Measurements from ENCODE around the gene ARHGEF28. TPM values are rescaled to one million over a fixed set of nuclear protein-coding genes. Genes with fewer than 3 reads are reported as not detected.
A peak's percentile ranks its signal among the peaks of the same experiment; 100 is the strongest.

The ARHGEF28 gene
- total and polyA plus RNA-seq, 8 donors = 13.9 to 156 (median 55.7) TPM

DNA sequence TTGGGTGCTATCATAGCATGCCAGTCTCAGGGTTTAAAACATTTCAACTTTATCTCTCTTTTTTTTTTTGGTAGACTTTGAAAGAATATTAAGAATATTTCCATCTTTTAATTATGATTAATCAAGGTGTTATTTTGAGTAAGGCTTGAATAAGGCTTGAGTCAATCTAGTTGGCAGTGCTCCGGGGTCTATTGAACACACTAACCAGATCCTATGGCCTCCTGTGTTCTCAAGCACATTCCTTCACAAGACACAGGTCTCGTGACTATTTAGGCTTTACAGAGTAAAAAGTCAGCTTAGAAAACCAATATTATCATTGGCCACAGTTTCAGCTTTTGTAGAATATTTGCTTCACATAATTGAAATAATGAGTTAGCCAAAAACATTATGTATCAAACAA lies 151.2 kb downstream of the ARHGEF28 start:
- H3K27ac ChIP-seq = no peak overlapping the region
- 42 to 70% (median 66%) methylated on average over 2 of the region's 2 CpGs for WGBS, 5 donors
- no peaks in the 10 kb centered on the region for H3K9me3 ChIP-seq
- intact Hi-C loops (cut with DNase I; ENCODE audit: low total_unique reads) = no loop called here
- H3K4me3 ChIP-seq = no peak overlapping the region
- H3K4me1 ChIP-seq = no peaks in the 10 kb centered on the region
- TF ChIP-seq, protein P1, sequence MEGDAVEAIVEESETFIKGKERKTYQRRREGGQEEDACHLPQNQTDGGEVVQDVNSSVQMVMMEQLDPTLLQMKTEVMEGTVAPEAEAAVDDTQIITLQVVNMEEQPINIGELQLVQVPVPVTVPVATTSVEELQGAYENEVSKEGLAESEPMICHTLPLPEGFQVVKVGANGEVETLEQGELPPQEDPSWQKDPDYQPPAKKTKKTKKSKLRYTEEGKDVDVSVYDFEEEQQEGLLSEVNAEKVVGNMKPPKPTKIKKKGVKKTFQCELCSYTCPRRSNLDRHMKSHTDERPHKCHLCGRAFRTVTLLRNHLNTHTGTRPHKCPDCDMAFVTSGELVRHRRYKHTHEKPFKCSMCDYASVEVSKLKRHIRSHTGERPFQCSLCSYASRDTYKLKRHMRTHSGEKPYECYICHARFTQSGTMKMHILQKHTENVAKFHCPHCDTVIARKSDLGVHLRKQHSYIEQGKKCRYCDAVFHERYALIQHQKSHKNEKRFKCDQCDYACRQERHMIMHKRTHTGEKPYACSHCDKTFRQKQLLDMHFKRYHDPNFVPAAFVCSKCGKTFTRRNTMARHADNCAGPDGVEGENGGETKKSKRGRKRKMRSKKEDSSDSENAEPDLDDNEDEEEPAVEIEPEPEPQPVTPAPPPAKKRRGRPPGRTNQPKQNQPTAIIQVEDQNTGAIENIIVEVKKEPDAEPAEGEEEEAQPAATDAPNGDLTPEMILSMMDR (IDR thresholded peaks at IDR 0.05) = no peak
- no peak for TF ChIP-seq EP300 (IDR thresholded peaks at IDR 0.05)
- TF ChIP-seq POLR2A (IDR thresholded peaks at IDR 0.05) = no peak
- no peak for TF ChIP-seq POLR2AphosphoS5 (IDR thresholded peaks at IDR 0.05)
- DNase-seq = no peak
- peaks cover 0 to 57% (median 23%) of the 10 kb centered on the region in 4 donors for H3K36me3 ChIP-seq
- no peaks in the 10 kb centered on the region for H3K27me3 ChIP-seq

DNA sequence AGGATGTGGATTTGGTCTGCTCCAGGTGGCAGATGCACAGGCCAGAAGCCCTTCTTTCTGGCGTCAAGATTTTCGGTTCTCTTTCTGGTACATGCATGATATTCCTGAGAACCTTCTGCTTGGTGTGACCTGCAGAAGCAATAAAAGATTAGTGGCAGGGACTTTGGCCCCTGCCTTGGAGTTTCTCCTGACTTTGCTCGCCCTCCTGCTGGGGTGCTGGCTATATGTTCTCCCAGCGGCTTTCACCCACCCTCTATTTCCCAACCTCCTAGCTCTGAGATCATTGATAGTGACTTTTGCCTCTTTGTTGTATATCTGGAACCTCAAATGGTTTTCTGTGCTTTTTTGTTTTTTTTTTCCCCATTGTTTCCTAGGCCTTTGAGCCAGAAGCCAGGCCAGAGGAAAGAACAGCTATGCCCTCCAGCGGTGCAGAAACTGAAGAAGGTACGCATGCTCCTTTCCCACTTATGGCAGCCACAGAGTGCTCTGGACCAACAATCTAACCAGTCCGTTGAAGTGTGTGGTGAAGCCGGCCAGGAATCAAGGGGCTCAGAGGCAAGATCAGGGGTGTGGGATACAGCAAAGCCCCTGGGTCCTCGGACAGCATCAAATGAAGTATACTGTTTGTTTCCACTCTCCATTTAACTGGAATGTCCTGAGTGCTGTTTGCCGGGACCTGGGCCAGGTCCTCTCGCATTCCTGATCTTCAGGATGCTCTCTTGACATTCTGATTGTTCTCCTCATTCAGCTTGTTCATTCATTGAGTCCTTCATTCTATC lies 154.5 kb downstream of the ARHGEF28 start:
- intact Hi-C loops (cut with DNase I; ENCODE audit: low total_unique reads) = no loop called here
- Histone ChIP-seq H3K9me3 (no peaks in the 10 kb centered on the region), H3K36me3 (peaks cover 0 to 51% (median 20%) of the 10 kb centered on the region in 4 donors), H3K27ac (no peak overlapping the region), H3K4me1 (no peaks in the 10 kb centered on the region), H3K27me3 (no peaks in the 10 kb centered on the region), H3K4me3 (no peak overlapping the region)
- WGBS, 5 donors = 65 to 76% (median 71%) methylated on average over 11 of the region's 11 CpGs
- DNase-seq = peak in 1 of 2 donors; percentile 34
- TF ChIP-seq POLR2AphosphoS5 (IDR thresholded peaks at IDR 0.05) = no peak
- TF ChIP-seq POLR2A (IDR thresholded peaks at IDR 0.05) = no peak
- TF ChIP-seq, protein P1 (IDR thresholded peaks at IDR 0.05) = no peak
- TF ChIP-seq EP300 (IDR thresholded peaks at IDR 0.05) = no peak

DNA sequence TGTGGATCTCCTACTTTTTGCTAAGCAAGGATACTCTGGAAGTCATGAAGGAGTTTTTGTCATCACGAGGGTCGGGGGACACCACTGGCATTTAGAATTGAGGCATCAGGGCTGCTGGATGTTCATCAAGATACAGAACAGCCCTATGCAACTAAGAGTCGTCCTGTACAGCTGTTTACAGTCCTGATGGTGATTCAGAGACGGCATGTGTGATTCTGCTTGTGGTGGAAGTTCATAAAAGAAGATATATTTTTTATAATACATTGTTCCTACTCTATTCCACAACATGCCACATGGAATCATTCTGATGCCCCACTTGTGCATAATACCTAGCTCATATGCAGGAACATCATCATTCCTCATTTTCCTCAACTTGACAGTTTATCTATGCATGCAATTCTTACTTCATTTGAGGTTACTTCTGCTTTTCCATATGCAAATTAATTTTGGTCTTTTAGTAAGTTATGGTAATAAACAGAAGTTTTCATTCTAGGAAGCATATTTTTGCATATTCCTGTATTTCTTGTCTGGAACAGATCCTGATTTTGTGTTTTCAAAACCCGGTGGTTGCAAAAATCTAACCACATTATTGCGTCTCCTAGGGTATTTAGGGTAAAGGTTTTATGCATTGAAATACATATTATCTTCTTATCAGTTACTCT lies 155.2 kb downstream of the ARHGEF28 start:
- Histone ChIP-seq H3K27me3 (no peaks in the 10 kb centered on the region), H3K27ac (no peak overlapping the region), H3K9me3 (no peaks in the 10 kb centered on the region), H3K4me3 (no peak overlapping the region), H3K4me1 (peaks cover 0 to 7% (median 2%) of the 10 kb centered on the region in 4 donors), H3K36me3 (peaks cover 0 to 50% (median 20%) of the 10 kb centered on the region in 4 donors)
- TF ChIP-seq, protein P1 (IDR thresholded peaks at IDR 0.05) = no peak
- TF ChIP-seq POLR2A (IDR thresholded peaks at IDR 0.05) (no peak), POLR2AphosphoS5 (IDR thresholded peaks at IDR 0.05) (no peak), EP300 (IDR thresholded peaks at IDR 0.05) (no peak)
- WGBS, 5 donors = 70 to 82% (median 74%) methylated on average over 6 of the region's 6 CpGs
- intact Hi-C loops (cut with DNase I; ENCODE audit: low total_unique reads) = no loop called here
- no peak for DNase-seq

DNA sequence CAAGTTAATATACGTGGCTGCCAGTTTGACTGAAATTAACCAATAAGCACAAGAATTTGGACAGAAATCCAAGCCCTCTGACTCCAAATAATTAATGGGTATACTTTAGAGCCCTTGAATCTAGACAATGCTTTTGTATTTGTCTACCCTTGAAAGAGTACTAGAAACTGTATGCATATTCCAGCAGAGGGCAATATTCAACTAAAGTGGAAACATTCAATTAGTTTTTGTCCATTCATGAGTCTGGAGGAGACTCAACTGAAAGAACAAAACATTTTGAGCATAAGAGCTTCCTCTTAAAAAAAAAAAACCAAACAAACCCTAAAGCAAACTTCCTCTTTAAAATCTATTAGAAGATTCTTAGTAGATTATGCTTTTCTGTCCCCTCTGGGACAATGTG lies 157.8 kb downstream of the ARHGEF28 start:
- no peak for TF ChIP-seq EP300 (IDR thresholded peaks at IDR 0.05)
- no peak for TF ChIP-seq POLR2A (IDR thresholded peaks at IDR 0.05)
- TF ChIP-seq, protein P1 (IDR thresholded peaks at IDR 0.05) = peak in 1 of 7 experiments; percentile 21
- no peak for TF ChIP-seq POLR2AphosphoS5 (IDR thresholded peaks at IDR 0.05)
- 50 to 82% (median 66%) methylated on average over 1 of the region's 1 CpG for whole genome bisulfite sequencing, 5 donors
- H3K27ac ChIP-seq = no peak overlapping the region
- no peaks in the 10 kb centered on the region for H3K9me3 ChIP-seq
- peaks cover 0 to 10% (median 5%) of the 10 kb centered on the region in 4 donors for H3K4me1 ChIP-seq
- no peak overlapping the region for H3K4me3 ChIP-seq
- intact Hi-C loops (cut with DNase I; ENCODE audit: low total_unique reads) = no loop called here
- no peaks in the 10 kb centered on the region for H3K27me3 ChIP-seq
- H3K36me3 ChIP-seq = peaks cover 0 to 24% (median 15%) of the 10 kb centered on the region in 4 donors
- no peak for DNase-seq
